Measurements from ENCODE around the gene PLTP. TPM values are rescaled to one million over a fixed set of nuclear protein-coding genes. Genes with fewer than 3 reads are reported as not detected.

PLTP gene
- total and polyA plus RNA-seq, 2 experiments from 2014 or later = 71.7 to 99.6 TPM

DNA sequence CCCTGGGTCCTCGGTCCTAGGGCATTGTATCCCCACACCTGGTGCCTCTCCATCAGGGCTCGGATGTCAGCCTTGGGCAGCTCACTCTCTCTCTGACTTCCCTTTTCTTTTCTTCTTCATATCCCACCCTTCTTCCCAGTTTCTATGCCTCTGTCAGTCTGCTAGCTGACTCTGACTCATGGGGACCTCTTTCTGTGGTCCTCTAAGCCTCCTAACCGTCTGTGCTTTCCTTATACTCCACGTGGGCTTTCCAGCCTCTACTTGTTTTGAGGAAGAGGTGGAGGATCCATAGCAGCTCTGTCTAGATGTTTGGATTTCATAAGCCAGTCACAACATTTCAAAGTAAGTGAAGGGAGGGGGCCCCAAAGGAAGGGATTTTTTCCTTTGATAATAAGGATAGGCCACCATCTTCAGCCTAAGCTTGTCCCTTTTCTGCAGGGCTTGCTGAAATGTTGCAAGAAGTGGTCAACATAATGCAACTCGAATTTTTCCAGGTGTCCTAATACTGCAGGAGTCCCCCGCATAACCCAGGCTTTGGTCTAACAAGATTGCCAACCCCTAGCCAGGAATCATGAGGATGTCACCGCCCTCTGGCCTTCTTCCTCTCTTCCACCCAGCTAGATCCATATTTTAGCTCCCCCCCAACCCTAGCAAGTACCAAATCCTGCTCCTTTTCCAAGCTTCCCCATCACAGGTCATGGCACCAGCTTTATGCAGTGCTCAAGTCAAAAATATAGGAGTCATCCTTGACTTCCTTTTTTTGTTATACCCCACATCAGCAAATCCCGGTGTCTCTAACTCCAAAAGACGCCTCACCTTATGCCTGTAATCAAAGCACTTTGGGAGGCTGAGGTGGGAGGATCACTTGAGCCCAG, 8.7 kb upstream of the PLTP start:
- Histone ChIP-seq H3K9me3 (ENCODE audit: low read depth) (no peaks in the 10 kb centered on the region), H3K4me1 (ENCODE audit: low read depth) (peaks cover 8% of the 10 kb centered on the region), H3K27me3 (no peaks in the 10 kb centered on the region), H3K4me3 (no peak overlapping the region), H3K36me3 (no peaks in the 10 kb centered on the region), H3K27ac (no peak overlapping the region)
- peak in 1 of 2 donors; percentile 29 for DNase-seq (ENCODE audit: low read depth in 1 of 2, low spot score in 1 of 2)
- TF ChIP-seq, protein P1, sequence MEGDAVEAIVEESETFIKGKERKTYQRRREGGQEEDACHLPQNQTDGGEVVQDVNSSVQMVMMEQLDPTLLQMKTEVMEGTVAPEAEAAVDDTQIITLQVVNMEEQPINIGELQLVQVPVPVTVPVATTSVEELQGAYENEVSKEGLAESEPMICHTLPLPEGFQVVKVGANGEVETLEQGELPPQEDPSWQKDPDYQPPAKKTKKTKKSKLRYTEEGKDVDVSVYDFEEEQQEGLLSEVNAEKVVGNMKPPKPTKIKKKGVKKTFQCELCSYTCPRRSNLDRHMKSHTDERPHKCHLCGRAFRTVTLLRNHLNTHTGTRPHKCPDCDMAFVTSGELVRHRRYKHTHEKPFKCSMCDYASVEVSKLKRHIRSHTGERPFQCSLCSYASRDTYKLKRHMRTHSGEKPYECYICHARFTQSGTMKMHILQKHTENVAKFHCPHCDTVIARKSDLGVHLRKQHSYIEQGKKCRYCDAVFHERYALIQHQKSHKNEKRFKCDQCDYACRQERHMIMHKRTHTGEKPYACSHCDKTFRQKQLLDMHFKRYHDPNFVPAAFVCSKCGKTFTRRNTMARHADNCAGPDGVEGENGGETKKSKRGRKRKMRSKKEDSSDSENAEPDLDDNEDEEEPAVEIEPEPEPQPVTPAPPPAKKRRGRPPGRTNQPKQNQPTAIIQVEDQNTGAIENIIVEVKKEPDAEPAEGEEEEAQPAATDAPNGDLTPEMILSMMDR (IDR thresholded peaks at IDR 0.05; ENCODE audit: low read depth, low read length) = no peak

DNA sequence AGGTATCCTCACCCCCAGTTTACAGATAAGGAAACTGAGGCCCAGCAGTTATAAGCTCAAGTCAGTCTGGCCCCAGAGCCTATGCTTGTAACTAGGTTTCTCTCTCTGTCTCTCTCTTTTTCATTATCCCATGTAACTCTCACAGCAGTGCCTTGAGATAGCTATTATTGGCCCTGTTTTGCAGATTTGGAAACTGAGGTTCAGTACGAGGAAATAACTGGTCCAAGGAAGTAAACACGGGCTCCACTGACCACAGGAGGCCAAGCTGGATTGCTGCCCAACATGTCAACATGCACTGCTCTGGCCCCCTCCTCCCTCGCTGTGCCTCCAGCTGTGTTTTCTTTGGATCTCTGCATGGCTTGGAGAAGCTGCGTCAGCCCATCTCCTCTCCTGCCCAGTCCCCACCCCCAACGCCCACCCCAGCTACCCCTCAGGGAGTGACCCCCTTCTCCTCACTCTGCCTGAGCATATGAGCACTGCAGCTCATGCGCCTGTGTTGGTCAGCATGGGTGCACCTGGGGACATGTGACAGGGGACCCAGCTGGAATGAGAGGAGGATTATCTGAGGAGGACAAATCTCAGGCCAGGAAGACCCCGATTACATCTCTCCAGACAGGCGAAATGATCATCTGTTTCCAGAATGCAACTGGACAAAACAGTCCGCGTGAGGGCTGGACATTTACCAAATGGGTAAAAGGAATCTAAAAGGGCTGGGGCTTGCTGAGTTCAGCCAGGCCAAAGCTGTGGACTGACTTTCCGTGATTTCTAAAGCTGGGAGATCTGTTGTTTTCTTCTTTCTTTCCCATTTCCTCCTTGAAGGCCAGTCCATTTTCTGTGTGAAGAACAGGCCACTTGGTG, 7.8 kb upstream of the PLTP start:
- no peaks in the 10 kb centered on the region for H3K36me3 ChIP-seq
- peaks cover 8% of the 10 kb centered on the region for H3K4me1 ChIP-seq (ENCODE audit: low read depth)
- DNase-seq (ENCODE audit: low read depth in 1 of 2, low spot score in 1 of 2) = peak in 1 of 2 donors; percentile 97
- no peak overlapping the region for H3K27ac ChIP-seq
- TF ChIP-seq, protein P1 (IDR thresholded peaks at IDR 0.05; ENCODE audit: low read depth, low read length) = no peak
- no peak overlapping the region for H3K4me3 ChIP-seq
- H3K9me3 ChIP-seq (ENCODE audit: low read depth) = no peaks in the 10 kb centered on the region
- H3K27me3 ChIP-seq = no peaks in the 10 kb centered on the region

DNA sequence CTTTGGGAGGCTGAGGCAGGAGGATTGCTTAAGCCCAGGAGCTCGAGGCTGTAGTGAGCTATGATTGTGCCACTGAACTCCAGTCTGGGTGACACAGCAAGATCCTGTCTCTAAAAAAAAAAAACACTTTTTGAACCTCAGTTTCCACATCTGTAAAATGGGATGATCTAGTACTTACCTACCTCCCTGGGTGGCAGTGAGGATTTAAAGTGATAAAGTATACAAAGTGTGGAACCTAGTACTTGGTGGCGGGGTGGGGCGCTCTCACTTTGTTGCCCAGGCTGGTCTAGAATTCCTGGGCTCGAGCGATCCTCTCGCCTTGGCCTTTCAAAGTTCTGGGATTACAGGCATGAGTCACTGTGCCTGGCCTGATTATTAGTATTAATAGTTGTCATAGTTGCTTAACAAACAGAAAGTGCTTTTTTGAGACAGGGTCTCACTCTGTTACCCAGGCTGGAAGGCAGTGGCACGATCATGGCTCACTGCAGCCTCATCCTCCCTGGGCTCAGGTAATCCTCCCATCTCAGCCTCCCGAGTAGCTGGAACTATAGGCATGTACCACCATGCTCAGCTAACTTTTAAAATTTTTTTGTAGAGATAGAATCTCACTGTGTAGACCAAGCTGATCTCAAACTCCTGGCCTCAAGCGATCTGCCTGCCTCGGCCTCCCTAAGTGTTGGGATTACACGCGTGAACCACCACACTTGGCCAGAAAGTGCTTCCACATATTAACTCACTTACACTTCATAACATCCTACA, 7.0 kb upstream of the PLTP start:
- H3K9me3 ChIP-seq (ENCODE audit: low read depth) = no peaks in the 10 kb centered on the region
- H3K36me3 ChIP-seq = no peaks in the 10 kb centered on the region
- DNase-seq (ENCODE audit: low read depth in 1 of 2, low spot score in 1 of 2) = peak in 1 of 2 donors; percentile 50
- H3K27ac ChIP-seq = no peak overlapping the region
- no peaks in the 10 kb centered on the region for H3K27me3 ChIP-seq
- TF ChIP-seq, protein P1 (IDR thresholded peaks at IDR 0.05; ENCODE audit: low read depth, low read length) = no peak
- peaks cover 8% of the 10 kb centered on the region for H3K4me1 ChIP-seq (ENCODE audit: low read depth)
- no peak overlapping the region for H3K4me3 ChIP-seq

DNA sequence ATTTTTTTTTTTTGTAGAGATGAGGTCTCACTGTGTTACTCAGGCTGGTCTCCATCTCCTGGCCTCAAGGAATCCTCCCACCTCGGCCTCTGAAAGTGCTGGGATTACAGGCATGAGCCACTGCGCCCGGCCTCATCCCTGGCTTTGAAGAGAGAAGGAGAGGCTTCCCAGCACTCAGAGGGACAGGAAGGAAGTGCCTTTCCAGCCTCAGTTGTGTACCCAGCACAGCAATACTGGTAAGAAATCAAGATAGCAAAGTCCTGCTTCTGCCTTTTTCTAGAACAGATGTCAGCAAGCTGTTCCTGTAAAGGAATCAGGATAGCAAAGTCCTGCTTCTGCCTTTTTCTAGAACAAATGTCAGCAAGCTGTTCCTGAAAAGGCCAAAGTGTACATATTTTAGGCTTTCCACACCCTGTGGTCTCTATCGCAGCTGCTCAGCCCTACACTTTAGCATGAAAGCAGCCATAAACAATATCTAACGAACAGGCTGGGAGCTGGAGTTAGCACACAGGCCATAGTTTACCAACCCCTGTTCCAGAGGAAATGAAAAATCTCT, 6.3 kb upstream of the PLTP start:
- TF ChIP-seq, protein P1 (IDR thresholded peaks at IDR 0.05; ENCODE audit: low read depth, low read length) = no peak
- peaks cover 8% of the 10 kb centered on the region for H3K4me1 ChIP-seq (ENCODE audit: low read depth)
- no peaks in the 10 kb centered on the region for H3K36me3 ChIP-seq

DNA sequence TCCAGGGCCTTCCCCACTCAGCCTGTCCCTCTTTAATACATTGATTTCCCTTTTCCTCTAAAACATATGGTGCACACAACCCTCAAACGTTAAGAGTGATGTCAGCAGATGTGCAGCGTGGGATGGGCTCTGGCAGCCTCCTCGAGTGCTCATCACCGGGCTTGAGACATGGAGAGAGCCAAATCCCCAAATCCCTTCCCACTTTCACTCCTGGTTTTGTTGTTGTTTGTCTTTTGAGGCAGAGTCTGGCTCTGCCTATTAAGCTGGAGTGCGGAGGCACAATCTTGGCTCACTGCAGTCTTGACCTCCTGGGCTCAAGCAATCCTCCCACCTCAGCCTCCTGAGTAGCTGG, 5.8 kb upstream of the PLTP start:
- no peak overlapping the region for H3K27ac ChIP-seq
- TF ChIP-seq, protein P1 (IDR thresholded peaks at IDR 0.05; ENCODE audit: low read depth, low read length) = no peak
- no peak overlapping the region for H3K4me3 ChIP-seq
- DNase-seq (ENCODE audit: low read depth in 1 of 2, low spot score in 1 of 2) = peak in 1 of 2 donors; percentile 80
- H3K9me3 ChIP-seq (ENCODE audit: low read depth) = no peaks in the 10 kb centered on the region
- H3K4me1 ChIP-seq (ENCODE audit: low read depth) = peaks cover 7% of the 10 kb centered on the region
- no peaks in the 10 kb centered on the region for H3K27me3 ChIP-seq
- H3K36me3 ChIP-seq = no peaks in the 10 kb centered on the region

More for the DNA sequence above, 6.3 kb upstream of the PLTP start:
- Histone ChIP-seq H3K9me3 (ENCODE audit: low read depth) (no peaks in the 10 kb centered on the region), H3K4me3 (no peak overlapping the region), H3K27me3 (no peaks in the 10 kb centered on the region), H3K27ac (no peak overlapping the region)
- DNase-seq (ENCODE audit: low read depth in 1 of 2, low spot score in 1 of 2) = peak in 1 of 2 donors; percentile 75

All from cardiac muscle cell (in vitro differentiated cells and primary cell).